Upper lobe of right lung (tissue), 1 donor: Measurements from ENCODE around the gene NEDD4. TPM values are rescaled to one million over a fixed set of nuclear protein-coding genes. Genes with fewer than 3 reads are reported as not detected.
"Not testable (repeated sequence)": the region's sequence is repeated elsewhere in the genome, so short reads cannot be mapped to it uniquely, and the experiment has no call there.

Experiments
- ATAC-seq: fragments of 200-7000 bp; cut with Tn5 transposase; one replicate; pipeline ENCODE4 v1.9.1; 2020; ENCODE audit warnings: mild to moderate bottlenecking, moderate library complexity
- DNase-seq: peaks from one replicate; pipeline ENCODE4 v3.0.0-alpha.2; 2020
- H3K27ac ChIP-seq: fragments of 200-600 bp; one replicate; pipeline ENCODE4 v1.8.0; 2022
- H3K27me3 ChIP-seq: fragments of 200-600 bp; one replicate; pipeline ENCODE4 v1.8.0; 2022; ENCODE audit warnings: mild to moderate bottlenecking
- H3K36me3 ChIP-seq: fragments of 200-600 bp; one replicate; pipeline ENCODE4 v1.8.0; 2022
- H3K4me1 ChIP-seq: fragments of 200-600 bp; one replicate; pipeline ENCODE4 v1.8.0; 2022
- H3K4me3 ChIP-seq: fragments of 200-600 bp; one replicate; pipeline ENCODE4 v1.8.0; 2022; ENCODE audit warnings: mild to moderate bottlenecking
- H3K9me3 ChIP-seq: fragments of 200-600 bp; one replicate; pipeline ENCODE4 v1.8.0; 2022
- CTCF ChIP-seq: fragments of 200-600 bp; IDR thresholded peaks from one replicate; pipeline ENCODE4 v1.8.0; 2022; ENCODE audit warnings: antibody characterized with exemption
- intact Hi-C: fragments of 100-400 bp; cut with DNase I; formaldehyde crosslinking; loops from one replicate; pipeline ENCODE4 v1.11.0; 2022
- total RNA-seq: library from RNA; stranded (reverse); fragmentation: NEBNext Ultra II Directional; extraction: Animal tissue kit (Norgen Biotek cat#: 25700); gene quantifications from one replicate; pipeline ENCODE4 v1.2.1, GENCODE V29; 2021
- donor health status: DM: no; HTN: yes; CAD: no; lungs with severe emphysema.

Gene NEDD4
- total RNA-seq, 1 donor from 2014 or later = 18.4 TPM

DNA sequence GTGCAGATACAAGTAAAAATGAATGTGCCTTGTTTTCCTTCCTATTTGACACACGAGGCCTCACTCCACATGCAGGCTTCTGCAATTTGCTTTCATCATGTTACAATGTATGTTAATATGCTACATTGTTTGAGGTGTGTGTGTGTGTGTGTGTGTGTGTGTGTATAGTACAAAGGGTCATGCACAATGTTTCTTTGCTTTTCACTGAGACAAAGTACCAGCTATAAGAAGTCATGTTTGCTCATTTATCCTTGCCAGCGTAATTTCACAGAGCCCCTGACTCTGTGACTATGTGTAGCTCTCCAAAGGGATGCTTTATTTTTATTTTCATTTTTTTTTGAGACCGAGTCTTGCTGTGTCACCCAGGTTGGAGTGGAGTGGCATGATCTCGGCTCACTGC, 38.0 kb upstream of the NEDD4 start:
- no peaks in the 10 kb centered on the region for H3K27me3 ChIP-seq
- H3K36me3 ChIP-seq = no peaks in the 10 kb centered on the region
- H3K9me3 ChIP-seq = no peaks in the 10 kb centered on the region
- no peaks in the 10 kb centered on the region for H3K4me1 ChIP-seq
- ATAC-seq (no peak), DNase-seq (no peak)
- H3K4me3 ChIP-seq = no peak overlapping the region
- H3K27ac ChIP-seq = no peak overlapping the region
- intact Hi-C loops = no loop called here
- TF ChIP-seq CTCF = no peak

GRCh38 chr15:56028430-56028829, 35.0 kb upstream of the NEDD4 start:
- Histone ChIP-seq H3K27me3 (no peaks in the 10 kb centered on the region), H3K36me3 (no peaks in the 10 kb centered on the region), H3K4me3 (no peak overlapping the region), H3K27ac (no peak overlapping the region), H3K4me1 (no peaks in the 10 kb centered on the region), H3K9me3 (no peaks in the 10 kb centered on the region)
- intact Hi-C loops = no loop called here
- no peak for TF ChIP-seq CTCF
- ATAC-seq (no peak), DNase-seq (no peak)

DNA sequence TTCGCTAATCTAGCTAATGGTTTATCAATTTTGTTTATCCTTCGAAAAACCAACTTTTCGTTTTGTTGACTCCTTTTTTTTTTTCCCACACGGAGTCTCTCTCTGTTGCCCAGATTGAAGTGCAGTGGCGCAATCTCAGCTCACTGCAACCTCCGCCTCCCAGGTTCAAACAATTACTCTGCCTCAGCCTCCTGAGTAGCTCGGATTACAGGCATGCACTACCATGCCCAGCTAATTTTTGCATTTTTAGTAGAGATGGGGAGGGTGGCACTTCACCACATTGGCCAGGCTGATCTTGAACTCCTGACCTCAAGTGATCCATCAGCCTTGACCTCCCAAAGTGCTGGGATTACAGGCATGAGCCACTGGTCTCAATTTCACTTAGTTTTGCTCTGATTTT, 29.7 kb upstream of the NEDD4 start:
- H3K27me3 ChIP-seq, ATAC-seq, H3K4me3 ChIP-seq, H3K36me3 ChIP-seq, H3K9me3 ChIP-seq, H3K4me1 ChIP-seq, intact Hi-C loops, H3K27ac ChIP-seq, DNase-seq: not testable (repeated sequence)

GRCh38 chr15:56019819-56020486, 26.5 kb upstream of the NEDD4 start:
- Histone ChIP-seq H3K27me3 (no peaks in the 10 kb centered on the region), H3K9me3 (no peaks in the 10 kb centered on the region), H3K27ac (no peak overlapping the region), H3K4me1 (no peaks in the 10 kb centered on the region), H3K4me3 (no peak overlapping the region), H3K36me3 (no peaks in the 10 kb centered on the region)
- no peak for ATAC-seq
- intact Hi-C loops = no loop called here
- no peak for TF ChIP-seq CTCF
- DNase-seq = no peak

DNA sequence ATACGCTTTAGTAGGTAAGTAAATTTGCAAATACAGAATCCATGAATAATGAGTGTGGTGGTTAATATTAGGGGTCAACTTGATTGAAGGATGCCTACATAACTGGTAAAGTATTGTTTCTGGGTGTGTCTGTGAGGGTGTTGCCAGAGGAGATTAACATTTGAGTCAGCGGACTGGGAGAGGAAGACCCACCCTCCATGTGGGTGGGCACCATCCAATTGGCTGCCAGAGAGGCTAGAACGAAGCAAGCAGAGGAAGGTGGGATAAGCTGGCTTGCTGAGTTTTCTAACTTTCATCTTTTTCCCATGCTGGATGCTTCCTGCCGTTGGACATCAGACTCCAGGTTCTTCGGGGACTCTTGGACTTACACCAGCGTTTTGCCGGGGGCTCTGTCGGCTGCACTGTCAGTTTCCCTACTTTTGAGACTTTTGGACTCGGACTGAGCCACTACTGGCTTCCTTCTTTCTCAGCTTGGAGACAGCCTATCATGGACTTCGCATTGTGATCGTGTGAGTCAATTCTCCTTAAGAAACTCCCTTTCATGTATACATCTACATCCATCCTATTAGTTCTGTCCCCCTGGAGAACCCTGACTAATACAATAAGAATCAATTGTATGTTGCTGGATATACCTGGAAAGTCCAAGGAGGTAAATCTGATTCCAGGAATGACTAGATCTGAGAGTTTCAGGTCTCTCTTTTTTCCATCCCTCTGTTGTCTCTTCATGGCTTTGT, 25.8 kb upstream of the NEDD4 start:
- DNase-seq = no peak
- no peak overlapping the region for H3K27ac ChIP-seq

More for the DNA sequence above, 25.8 kb upstream of the NEDD4 start:
- intact Hi-C loops = no loop called here
- H3K4me3 ChIP-seq = no peak overlapping the region
- H3K4me1 ChIP-seq = no peaks in the 10 kb centered on the region
- TF ChIP-seq CTCF = no peak
- no peaks in the 10 kb centered on the region for H3K36me3 ChIP-seq
- no peak for ATAC-seq
- H3K27me3 ChIP-seq = no peaks in the 10 kb centered on the region
- H3K9me3 ChIP-seq = peaks cover 4% of the 10 kb centered on the region
